GM19324 (cell line): ENCODE measurements around the gene ACTR8.

ENCODE experiments used
- ATAC-seq: cut with Tn5 transposase; IDR thresholded peaks from one replicate; pipeline ENCODE4 v1.9.1; 2021; ENCODE audit warnings: mild to moderate bottlenecking, moderate library complexity; ENCODE audit not compliant: unreplicated experiment, low FRiP score

The ACTR8 gene

DNA sequence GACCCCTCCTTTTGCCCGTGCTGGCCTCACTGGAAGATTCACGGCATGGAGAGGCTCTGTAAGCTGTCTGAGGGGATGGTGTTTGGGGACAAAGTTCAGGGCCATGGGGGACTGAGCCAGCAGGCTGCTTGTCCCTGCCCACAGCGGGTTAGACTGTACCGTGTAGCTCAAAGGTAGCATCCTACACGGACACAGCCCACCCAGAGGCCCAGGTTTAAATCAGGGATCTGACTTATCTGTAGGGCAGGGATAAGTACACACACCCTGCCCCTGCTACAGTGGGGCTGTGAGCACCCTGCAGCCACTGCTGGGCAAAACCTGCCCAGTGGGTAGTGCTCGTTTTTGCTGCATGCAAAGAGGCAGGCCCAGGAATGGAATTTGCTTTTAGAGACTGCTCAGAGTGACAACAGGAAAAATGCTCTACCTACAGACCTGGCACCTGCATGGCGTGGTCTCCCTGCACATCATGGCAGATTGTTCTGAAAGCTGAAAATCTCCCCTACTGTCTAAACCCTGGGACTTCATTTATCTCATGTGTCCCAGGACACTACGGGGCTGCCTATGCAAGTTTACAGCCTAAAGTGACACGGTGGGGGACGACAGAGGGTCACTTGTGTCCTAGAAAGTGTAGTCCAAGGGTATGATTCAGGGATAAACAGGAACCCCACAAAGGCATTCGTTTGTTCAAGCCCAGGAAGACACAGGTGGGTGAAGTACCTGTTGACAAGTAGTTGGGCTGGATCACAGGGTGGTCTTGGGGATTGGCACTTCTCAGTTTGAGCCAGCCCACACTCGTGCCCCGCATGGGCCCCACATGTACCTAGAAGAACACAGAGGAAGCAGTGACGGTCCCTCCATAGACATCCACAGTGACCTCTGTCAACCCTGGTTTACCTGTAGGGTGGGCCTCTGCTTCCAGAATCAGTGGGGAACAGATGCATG lies 63.5 kb downstream of the ACTR8 start:
- ATAC-seq, result no peak

DNA sequence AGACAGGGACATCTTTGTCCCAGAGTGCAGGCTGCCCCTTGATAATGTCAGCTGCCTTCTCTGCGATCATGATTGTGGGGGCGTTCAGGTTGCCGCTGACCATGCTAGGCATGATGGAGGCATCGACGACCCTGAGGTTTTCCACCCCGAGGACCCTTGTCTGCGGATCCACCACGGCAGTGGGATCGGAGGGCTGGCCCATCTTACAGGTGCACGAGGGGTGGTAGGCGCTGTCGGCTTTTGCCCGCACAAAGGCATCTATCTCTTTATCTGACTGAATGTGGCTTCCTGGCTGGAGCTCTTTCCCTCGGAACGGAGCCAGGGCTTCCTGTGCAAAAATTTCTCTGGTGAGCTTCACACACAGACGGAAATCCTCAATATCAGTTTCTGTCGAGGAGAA lies 64.1 kb downstream of the ACTR8 start:
- no peak for ATAC-seq

DNA sequence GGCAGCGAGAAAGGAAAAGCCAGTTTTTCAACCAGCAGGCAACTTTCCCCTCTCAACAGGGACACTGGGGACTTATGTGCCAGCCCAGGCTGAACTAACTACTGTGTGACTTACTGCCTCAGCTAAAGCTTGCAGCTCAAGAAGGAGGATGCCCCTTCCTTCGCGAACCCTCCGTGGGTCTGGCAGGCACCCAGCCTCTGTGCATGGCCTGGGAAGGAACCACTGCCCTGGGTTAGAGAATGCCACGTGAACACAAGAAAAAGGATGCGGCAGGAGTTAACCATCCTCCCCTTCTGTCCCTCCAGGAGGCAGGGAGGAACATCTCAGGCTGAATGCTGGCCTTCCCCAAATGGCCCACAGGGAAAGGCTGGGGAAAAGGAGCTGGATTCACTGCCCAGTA lies 64.7 kb downstream of the ACTR8 start:
- ATAC-seq, result no peak
